Loucy (cell line): Measurements from ENCODE around the gene FBXO9.

Experiments used
- EZH2phosphoT487 ChIP-seq: fragments of 200-600 bp; IDR thresholded peaks from 2 replicates; pipeline ENCODE4 v1.6.1; 2018; ENCODE audit warnings: antibody characterized with exemption, mild to moderate bottlenecking, moderate library complexity, borderline replicate concordance
- TF ChIP-seq, protein P1 (sequence below): fragments of 200-600 bp; sonication (generic); conservative IDR thresholded peaks from 2 replicates; pipeline ENCODE4 v1.5.1; 2014; ENCODE audit warnings: mild to moderate bottlenecking, antibody characterized with exemption, low read length

DNA sequence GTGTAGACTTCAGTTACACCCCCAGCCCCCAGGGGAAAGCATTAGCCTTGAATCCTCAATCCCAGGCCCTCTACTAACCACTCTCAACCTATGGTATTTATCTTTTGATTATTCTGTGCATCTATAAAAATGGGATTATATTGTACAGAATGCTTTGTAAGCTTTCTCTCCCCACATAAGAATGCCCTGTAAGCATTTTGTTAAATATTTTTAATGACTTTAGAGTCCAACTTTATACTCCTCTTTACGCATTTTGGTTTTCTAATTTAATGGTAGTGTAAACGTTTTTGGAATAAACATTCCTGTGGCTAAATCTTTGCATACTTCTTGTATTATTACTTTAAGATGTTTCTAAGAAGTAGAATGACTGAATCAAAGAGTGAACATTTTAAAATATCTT is 35.4 kb downstream of the FBXO9 start:
- TF ChIP-seq, protein P1, sequence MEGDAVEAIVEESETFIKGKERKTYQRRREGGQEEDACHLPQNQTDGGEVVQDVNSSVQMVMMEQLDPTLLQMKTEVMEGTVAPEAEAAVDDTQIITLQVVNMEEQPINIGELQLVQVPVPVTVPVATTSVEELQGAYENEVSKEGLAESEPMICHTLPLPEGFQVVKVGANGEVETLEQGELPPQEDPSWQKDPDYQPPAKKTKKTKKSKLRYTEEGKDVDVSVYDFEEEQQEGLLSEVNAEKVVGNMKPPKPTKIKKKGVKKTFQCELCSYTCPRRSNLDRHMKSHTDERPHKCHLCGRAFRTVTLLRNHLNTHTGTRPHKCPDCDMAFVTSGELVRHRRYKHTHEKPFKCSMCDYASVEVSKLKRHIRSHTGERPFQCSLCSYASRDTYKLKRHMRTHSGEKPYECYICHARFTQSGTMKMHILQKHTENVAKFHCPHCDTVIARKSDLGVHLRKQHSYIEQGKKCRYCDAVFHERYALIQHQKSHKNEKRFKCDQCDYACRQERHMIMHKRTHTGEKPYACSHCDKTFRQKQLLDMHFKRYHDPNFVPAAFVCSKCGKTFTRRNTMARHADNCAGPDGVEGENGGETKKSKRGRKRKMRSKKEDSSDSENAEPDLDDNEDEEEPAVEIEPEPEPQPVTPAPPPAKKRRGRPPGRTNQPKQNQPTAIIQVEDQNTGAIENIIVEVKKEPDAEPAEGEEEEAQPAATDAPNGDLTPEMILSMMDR = no peak
- no peak for TF ChIP-seq EZH2phosphoT487
